ENCODE measurements around the gene ANKRD45.
"Not testable (repeated sequence)": the region's sequence is repeated elsewhere in the genome, so short reads cannot be mapped to it uniquely, and the experiment has no call there.

The ANKRD45 gene

DNA sequence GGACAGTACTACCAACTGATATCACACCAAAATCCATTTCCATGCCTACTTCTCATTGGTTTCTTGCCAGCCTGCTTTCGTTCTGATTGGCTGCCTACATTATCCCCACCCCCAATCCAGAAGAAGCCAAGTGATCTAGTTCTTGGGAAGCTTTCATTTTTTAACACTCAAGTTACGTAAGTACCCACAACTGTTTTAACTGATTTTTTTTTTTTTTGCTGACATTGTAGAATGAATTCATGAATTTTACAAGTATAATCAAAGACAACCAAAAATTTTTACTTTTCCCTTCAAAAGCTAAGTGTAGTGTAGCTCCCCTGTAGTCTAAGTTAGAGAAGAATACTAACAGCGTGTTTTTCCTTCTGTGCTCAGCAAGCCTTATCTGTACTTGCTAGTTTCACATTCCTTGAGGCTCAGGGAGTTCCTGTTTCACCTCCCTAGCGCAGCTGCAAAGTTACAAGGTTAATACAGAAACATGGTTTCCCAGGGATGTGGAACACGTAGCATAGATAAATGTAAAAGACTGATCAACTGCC, 66.5 kb downstream of the ANKRD45 start, which contains the start of gene SLC9C2:
SLC9C2 (minus strand) TSS at position 17 of the 536 bp plus-strand sequence. CDS start 1,296 bp downstream, outside the sequence.
- TF ChIP-seq, protein P1, sequence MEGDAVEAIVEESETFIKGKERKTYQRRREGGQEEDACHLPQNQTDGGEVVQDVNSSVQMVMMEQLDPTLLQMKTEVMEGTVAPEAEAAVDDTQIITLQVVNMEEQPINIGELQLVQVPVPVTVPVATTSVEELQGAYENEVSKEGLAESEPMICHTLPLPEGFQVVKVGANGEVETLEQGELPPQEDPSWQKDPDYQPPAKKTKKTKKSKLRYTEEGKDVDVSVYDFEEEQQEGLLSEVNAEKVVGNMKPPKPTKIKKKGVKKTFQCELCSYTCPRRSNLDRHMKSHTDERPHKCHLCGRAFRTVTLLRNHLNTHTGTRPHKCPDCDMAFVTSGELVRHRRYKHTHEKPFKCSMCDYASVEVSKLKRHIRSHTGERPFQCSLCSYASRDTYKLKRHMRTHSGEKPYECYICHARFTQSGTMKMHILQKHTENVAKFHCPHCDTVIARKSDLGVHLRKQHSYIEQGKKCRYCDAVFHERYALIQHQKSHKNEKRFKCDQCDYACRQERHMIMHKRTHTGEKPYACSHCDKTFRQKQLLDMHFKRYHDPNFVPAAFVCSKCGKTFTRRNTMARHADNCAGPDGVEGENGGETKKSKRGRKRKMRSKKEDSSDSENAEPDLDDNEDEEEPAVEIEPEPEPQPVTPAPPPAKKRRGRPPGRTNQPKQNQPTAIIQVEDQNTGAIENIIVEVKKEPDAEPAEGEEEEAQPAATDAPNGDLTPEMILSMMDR (conservative IDR thresholded peaks at IDR 0.05): no peak
- H3K27ac ChIP-seq: no peak within 1 kb of the TSS

DNA sequence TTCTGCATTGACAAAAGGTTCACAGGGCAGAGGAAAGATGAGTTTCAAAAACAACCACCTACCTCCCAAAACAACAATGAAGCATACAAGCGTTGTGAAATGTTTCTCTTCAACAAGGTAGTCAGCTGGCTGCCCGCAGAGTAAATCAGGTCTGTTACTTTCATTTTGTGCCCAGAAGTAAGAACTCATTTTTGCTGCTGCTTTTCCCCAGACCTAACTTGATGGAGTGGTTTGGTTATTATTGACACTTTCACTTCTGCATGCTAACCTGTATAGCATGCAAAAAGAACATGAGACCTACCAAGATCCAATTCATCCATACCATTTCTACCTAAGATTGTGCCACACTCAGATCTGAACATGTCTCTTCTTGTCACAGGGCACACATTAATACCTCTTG, 68.1 kb downstream of the ANKRD45 start:
- TF ChIP-seq, protein P1 (conservative IDR thresholded peaks at IDR 0.05): no peak
- H3K27ac ChIP-seq: no peak overlapping the region

DNA sequence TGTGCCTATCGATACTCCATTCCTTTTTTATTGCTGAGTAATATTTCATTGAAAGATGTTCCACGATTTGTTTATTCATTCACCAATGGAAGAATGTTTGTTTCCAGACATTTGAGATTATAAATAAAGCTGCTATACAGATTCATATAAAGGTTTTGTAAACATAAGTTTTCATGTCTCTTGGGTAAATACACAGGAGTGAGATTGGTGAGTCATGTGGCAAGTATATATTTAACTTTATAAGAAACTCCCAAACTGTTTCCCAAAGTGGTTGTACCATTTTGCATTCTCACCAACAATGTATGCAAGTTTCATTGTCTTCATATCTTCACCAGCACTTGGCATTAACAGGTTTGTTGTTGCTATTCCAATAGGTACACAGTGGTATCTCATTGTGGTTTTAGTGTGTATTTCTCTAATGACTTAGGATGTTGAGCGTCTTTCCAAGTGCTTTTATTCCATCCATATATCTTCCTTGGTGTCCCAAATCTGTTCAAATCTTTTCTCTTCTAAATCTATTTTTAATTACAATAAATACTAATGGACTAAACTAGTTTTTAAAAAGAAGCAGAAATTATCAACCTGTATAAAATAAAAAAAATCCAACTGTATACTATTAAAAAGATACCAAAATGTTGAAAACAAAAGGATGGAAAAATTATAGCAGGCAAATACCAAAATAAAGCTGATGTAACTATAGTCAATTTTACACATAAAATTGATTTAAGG, 73.4 kb downstream of the ANKRD45 start:
- no peak overlapping the region for H3K27ac ChIP-seq
- TF ChIP-seq, protein P1 (conservative IDR thresholded peaks at IDR 0.05): no peak

DNA sequence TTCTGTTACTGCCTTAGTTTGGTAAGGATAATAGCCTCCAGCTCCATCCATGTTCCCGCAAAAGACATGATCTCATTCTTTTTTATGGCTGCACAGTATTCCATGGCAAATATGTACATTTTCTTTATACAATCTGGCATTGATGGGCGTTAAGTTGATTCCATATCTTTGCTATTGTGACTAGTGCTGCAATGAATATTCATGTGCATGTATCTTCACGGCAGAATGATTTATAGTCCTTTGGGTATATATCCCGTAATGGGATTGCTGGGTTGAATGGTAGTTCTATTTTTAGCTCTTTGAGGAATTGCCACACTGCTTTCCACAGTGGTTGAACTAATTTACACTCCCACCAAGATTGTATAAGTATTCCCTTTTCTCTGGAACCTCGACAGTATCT, 78.5 kb downstream of the ANKRD45 start:
- H3K27ac ChIP-seq: not testable (repeated sequence)

DNA sequence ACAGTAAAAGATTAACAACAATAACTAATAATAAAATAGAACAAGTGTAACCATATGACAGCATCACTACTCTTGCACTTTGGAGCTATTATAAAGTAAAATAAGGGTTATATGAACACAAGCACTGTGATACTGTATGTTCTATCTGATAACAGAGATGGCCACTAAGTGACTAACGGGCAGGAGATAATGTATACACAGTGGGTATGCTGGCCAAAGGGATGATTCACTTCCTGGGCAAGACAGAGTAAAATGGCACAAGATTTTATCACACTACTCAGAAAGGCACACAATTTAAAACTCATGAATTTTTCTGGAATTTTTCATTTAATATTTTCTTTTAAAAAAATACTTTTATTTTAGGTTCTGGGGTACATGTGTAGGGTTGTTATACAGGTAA, 79.1 kb downstream of the ANKRD45 start:
- TF ChIP-seq, protein P1 (conservative IDR thresholded peaks at IDR 0.05): no peak
- no peak overlapping the region for H3K27ac ChIP-seq

DNA sequence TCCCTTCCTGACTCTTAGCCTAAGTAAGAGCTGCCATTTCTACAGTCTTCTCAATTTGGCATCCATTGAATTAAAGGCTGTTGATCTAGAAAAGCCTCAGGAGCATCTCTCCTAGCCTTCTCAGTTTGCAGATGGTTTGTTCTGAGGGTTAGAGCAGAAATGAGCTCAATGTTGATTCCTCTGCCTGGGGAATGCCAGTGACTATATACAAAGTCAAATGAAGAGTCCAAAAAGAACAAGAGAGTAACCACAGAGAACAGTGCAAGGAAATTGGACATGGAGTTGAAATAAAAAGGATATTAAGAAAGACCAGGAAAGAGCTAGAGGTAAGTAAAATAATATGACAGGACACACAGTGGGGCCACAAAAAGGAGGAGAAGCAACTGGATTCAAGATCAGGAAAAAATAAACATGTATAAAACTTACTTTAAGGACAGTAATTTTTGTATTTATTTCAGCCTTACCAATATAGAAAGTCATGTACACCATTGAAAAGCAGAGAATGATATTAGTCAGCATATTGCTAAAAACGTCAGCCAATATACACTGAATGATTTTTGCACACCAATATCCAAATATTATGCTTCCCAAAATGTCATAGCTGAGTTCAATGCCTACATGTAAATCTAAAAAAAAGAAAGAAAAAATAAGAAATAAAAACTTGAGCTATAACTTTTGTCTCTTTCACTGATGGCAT, 88.1 kb downstream of the ANKRD45 start:
- TF ChIP-seq, protein P1 (conservative IDR thresholded peaks at IDR 0.05): no peak
- H3K27ac ChIP-seq: no peak overlapping the region

DNA sequence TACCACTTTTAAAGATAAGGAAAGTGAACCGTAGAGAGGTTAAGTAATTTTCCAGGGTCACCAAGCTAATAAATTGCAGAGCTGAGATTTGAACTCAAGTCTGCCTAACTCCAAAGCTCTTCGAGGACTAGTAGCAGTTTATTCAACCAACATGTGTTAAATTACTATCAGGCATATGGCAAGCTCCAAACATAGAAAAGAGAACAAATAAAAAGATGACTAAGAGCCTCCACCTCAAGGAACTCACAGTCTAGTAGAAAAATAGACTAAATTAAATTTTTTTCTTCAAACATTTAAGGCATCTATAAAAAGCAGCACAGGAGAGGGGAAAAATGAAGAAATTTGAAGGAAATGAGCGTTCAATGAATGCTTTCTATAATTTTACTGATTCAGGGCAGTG, 89.0 kb downstream of the ANKRD45 start:
- TF ChIP-seq, protein P1 (conservative IDR thresholded peaks at IDR 0.05): no peak
- H3K27ac ChIP-seq: no peak overlapping the region

All from VCaP (cell line).